OCI-LY1 (cell line): ENCODE measurements around the gene ADGRF1.

Experiments
- CTCF ChIP-seq: fragments of 200-600 bp; sonication (generic), shearing (Covaris generic); IDR thresholded peaks from 2 replicates; pipeline ENCODE4 v1.5.1; 2017; ENCODE audit warnings: mild to moderate bottlenecking, antibody characterized with exemption, low read length, moderate library complexity, mixed read lengths
- EZH2 ChIP-seq: fragments of 200-600 bp; sonication (generic), shearing (Covaris generic); IDR thresholded peaks from 2 replicates; pipeline ENCODE4 v1.8.0; 2017; ENCODE audit warnings: borderline replicate concordance, mixed run types, mild to moderate bottlenecking, antibody characterized with exemption, low read length, moderate library complexity, mixed read lengths

GRCh38 chr6:46973029-46973428, 69.1 kb downstream of the ADGRF1 start:
- TF ChIP-seq CTCF (no peak), EZH2 (no peak)
